Measurements from ENCODE around the gene PLBD1.
A peak's percentile ranks its signal among the peaks of the same experiment; 100 is the strongest.

The PLBD1 gene

GRCh38 chr12:14567351-14568162 is at the start of gene PLBD1:
Gene PLBD1 (minus strand): TSS chr12:14567883. CDS start chr12:14567696, 187 bp downstream.
- no peak for DNase-seq

GRCh38 chr12:14614704-14615121 is 47.0 kb upstream of the PLBD1 start:
- DNase-seq: no peak

- no peak for DNase-seq
Observed at GRCh38 chr12:14613718-14614117, 46.0 kb upstream of the PLBD1 start.

- no peak for DNase-seq
Observed at GRCh38 chr12:14612898-14613445, 45.3 kb upstream of the PLBD1 start.

GRCh38 chr12:14612250-14612649 is 44.6 kb upstream of the PLBD1 start:
- no peak for DNase-seq

- no peak for DNase-seq
Observed at GRCh38 chr12:14611640-14612203, 44.0 kb upstream of the PLBD1 start.

GRCh38 chr12:14607568-14607967 is 39.9 kb upstream of the PLBD1 start:
- DNase-seq: no peak

GRCh38 chr12:14605401-14605989 is 37.8 kb upstream of the PLBD1 start:
- DNase-seq: no peak

- DNase-seq: peak; percentile 95
Observed at GRCh38 chr12:14601692-14602478, 34.2 kb upstream of the PLBD1 start.

GRCh38 chr12:14597480-14597879 is 29.8 kb upstream of the PLBD1 start:
- no peak for DNase-seq

- DNase-seq: peak; percentile 37
Observed at GRCh38 chr12:14591719-14592118, 24.0 kb upstream of the PLBD1 start.

- DNase-seq: no peak
Observed at GRCh38 chr12:14589169-14590004, 21.7 kb upstream of the PLBD1 start.

- no peak for DNase-seq
Observed at GRCh38 chr12:14588571-14588970, 20.9 kb upstream of the PLBD1 start.

GRCh38 chr12:14578646-14579045 is 11.0 kb upstream of the PLBD1 start:
- DNase-seq: no peak

- no peak for DNase-seq
Observed at GRCh38 chr12:14577344-14577743, 9.7 kb upstream of the PLBD1 start.

GRCh38 chr12:14576896-14577295 is 9.2 kb upstream of the PLBD1 start:
- DNase-seq: no peak

- no peak for DNase-seq
Observed at GRCh38 chr12:14575585-14575984, 7.9 kb upstream of the PLBD1 start.

GRCh38 chr12:14573118-14573517 is 5.4 kb upstream of the PLBD1 start:
- no peak for DNase-seq

GRCh38 chr12:14572401-14572800 is 4.7 kb upstream of the PLBD1 start:
- DNase-seq: no peak

GRCh38 chr12:14571779-14572178 is 4.1 kb upstream of the PLBD1 start:
- DNase-seq: no peak

- DNase-seq: no peak
Observed at GRCh38 chr12:14570231-14570630, 2.5 kb upstream of the PLBD1 start.

- DNase-seq: no peak
Observed at GRCh38 chr12:14564336-14564959, 3.2 kb downstream of the PLBD1 start.

Data from NCI-H526 treated with DMSO at 0.1 percent for 48 hours (cell line).